Caco-2 (cell line): Measurements from ENCODE around the gene F8A1. TPM values are rescaled to one million over a fixed set of nuclear protein-coding genes. Genes with fewer than 3 reads are reported as not detected.
"Not testable (repeated sequence)": the region's sequence is repeated elsewhere in the genome, so short reads cannot be mapped to it uniquely, and the experiment has no call there.

ENCODE experiments used
- BruUV-seq: library from RNA; stranded (reverse); fragments of 400-500 nt; replicated peaks from 2 replicates; lab custom pipeline; 2021; lab: Mats Ljungman, UMichigan
- CTCF ChIA-PET: fragments of 300-600 bp; sonication (Branson Sonifier 250); formaldehyde crosslinking; loops from one replicate; lab custom pipeline; 2022; ENCODE audit warnings: antibody characterized with exemption; lab: Charles Lee
- POLR2A ChIA-PET: fragments of 300-600 bp; sonication (Branson Sonifier 250); formaldehyde crosslinking; loops from one replicate; lab custom pipeline; 2022; ENCODE audit warnings: antibody characterized with exemption; lab: Charles Lee
- DNase-seq, 2 experiments: peaks; one replicate each; pipeline versions ENCODE4 v3.0.0 to v3.0.0-alpha.2; 2020 to 2022
- H3K27me3 ChIP-seq: replicated peaks from 2 replicates; pipeline ENCODE4 v1.6.0; 2011; ENCODE audit warnings: low read length; ENCODE audit not compliant: control insufficient read depth, insufficient read depth
- H3K36me3 ChIP-seq: 2 replicates; pipeline ENCODE4 v1.5.1; 2011; ENCODE audit warnings: low read length; ENCODE audit not compliant: control insufficient read depth, insufficient read depth
- H3K4me1 ChIP-seq: fragments of 250-450 bp; sonication (Bioruptor Pico); 2 replicates; pipeline ENCODE4 v1.5.1; 2020; ENCODE audit warnings: mild to moderate bottlenecking
- H3K4me3 ChIP-seq: 2 replicates; pipeline ENCODE4 v1.5.1; 2011; ENCODE audit warnings: low read depth, mild to moderate bottlenecking, control low read depth, low read length
- H3K9me3 ChIP-seq: fragments of 250-450 bp; sonication (Bioruptor Pico); 2 replicates; pipeline ENCODE4 v1.5.1; 2020; ENCODE audit warnings: mild to moderate bottlenecking, moderate library complexity
- H3K27ac Mint-ChIP-seq: one replicate; pipeline ENCODE4 v1.8.0; 2022; ENCODE audit warnings: mixed read lengths; ENCODE audit not compliant: unreplicated experiment
- H3K27me3 Mint-ChIP-seq: one replicate; pipeline ENCODE4 v1.8.0; 2022; ENCODE audit warnings: mixed read lengths; ENCODE audit not compliant: insufficient read depth, unreplicated experiment
- H3K36me3 Mint-ChIP-seq: one replicate; pipeline ENCODE4 v1.8.0; 2022; ENCODE audit warnings: mild to moderate bottlenecking, mixed read lengths; ENCODE audit not compliant: insufficient read depth, unreplicated experiment
- H3K4me1 Mint-ChIP-seq: one replicate; pipeline ENCODE4 v1.8.0; 2022; ENCODE audit warnings: low read depth, mixed read lengths; ENCODE audit not compliant: unreplicated experiment
- H3K4me3 Mint-ChIP-seq: one replicate; pipeline ENCODE4 v1.8.0; 2022; ENCODE audit warnings: mild to moderate bottlenecking, moderate library complexity, mixed read lengths; ENCODE audit not compliant: unreplicated experiment
- H3K9me3 Mint-ChIP-seq: one replicate; pipeline ENCODE4 v1.8.0; 2022; ENCODE audit warnings: mixed read lengths; ENCODE audit not compliant: unreplicated experiment
- CTCF ChIP-seq, 2 experiments: fragments of 200-600 bp in 1 of 2; IDR thresholded peaks; 1 replicate in 1 of 2; 2 replicates in 1 of 2; pipeline versions ENCODE4 v1.5.1 to v1.8.0; 2011 to 2022; ENCODE audit warnings: antibody characterized with exemption in 1 of 2, control low read depth in 1 of 2, inconsistent platforms in 1 of 2, low read depth in 1 of 2, low read length in 1 of 2, mild to moderate bottlenecking in 1 of 2, moderate library complexity in 1 of 2; ENCODE audit not compliant: insufficient read depth in 1 of 2, severe bottlenecking in 1 of 2, unreplicated experiment in 1 of 2
- intact Hi-C: fragments of 100-400 bp; cut with micrococcal nuclease; formaldehyde crosslinking; loops from one replicate; pipeline ENCODE4 v1.10.0; 2022; ENCODE audit not compliant: unreplicated experiment
- total RNA-seq: library from RNA; stranded (reverse); gene quantifications from 2 replicates; pipeline ENCODE4 v1.2.3, GENCODE V29; 2022

The F8A1 gene
- total RNA-seq, 1 experiment from 2014 or later = 27.2 TPM

GRCh38 chrX:154900323-154900722, 14.2 kb downstream of the F8A1 start:
- Mint-ChIP-seq H3K27me3 (peaks cover 4% of the 10 kb centered on the region), H3K36me3 (no peaks in the 10 kb centered on the region), H3K27ac (no peak overlapping the region), H3K4me3 (no peak overlapping the region), H3K4me1 (no peaks in the 10 kb centered on the region), H3K9me3 (no peaks in the 10 kb centered on the region)
- H3K9me3 ChIP-seq = no peaks in the 10 kb centered on the region
- CTCF ChIA-PET = no interaction called here
- no peak for DNase-seq
- TF ChIP-seq CTCF (IDR thresholded peaks at IDR 0.05; ENCODE audit: insufficient read depth in 1 of 2, low read depth in 1 of 2, low read length in 1 of 2, severe bottlenecking in 1 of 2, unreplicated experiment in 1 of 2) = no peak
- POLR2A ChIA-PET = no interaction called here
- no peaks in the 10 kb centered on the region for H3K36me3 ChIP-seq
- no TSS peak for BruUV-seq
- H3K4me3 ChIP-seq = no peak overlapping the region
- H3K27me3 ChIP-seq = no peaks in the 10 kb centered on the region
- intact Hi-C loops = no loop called here
- H3K4me1 ChIP-seq = no peaks in the 10 kb centered on the region

- intact Hi-C loops = no loop called here
- H3K4me3 ChIP-seq = no peak overlapping the region
- no peak for DNase-seq
- no peak for TF ChIP-seq CTCF (IDR thresholded peaks at IDR 0.05; ENCODE audit: insufficient read depth in 1 of 2, low read depth in 1 of 2, low read length in 1 of 2, severe bottlenecking in 1 of 2, unreplicated experiment in 1 of 2)
- CTCF ChIA-PET = interaction anchor here (1.0 kb wide), 1 partner anchor 16 kb away, joined by 3 read pairs; no protein-coding TSS in a partner anchor
- Mint-ChIP-seq H3K27ac (no peak overlapping the region), H3K36me3 (no peaks in the 10 kb centered on the region), H3K9me3 (no peaks in the 10 kb centered on the region), H3K4me3 (no peak overlapping the region), H3K4me1 (no peaks in the 10 kb centered on the region), H3K27me3 (peaks cover 3% of the 10 kb centered on the region)
- POLR2A ChIA-PET = no interaction called here
- no peaks in the 10 kb centered on the region for H3K4me1 ChIP-seq
- no TSS peak for BruUV-seq
- no peaks in the 10 kb centered on the region for H3K9me3 ChIP-seq
- H3K27me3 ChIP-seq = no peaks in the 10 kb centered on the region
- H3K36me3 ChIP-seq = no peaks in the 10 kb centered on the region
Observed at GRCh38 chrX:154902408-154902807, 16.3 kb downstream of the F8A1 start.

- Mint-ChIP-seq H3K9me3 (no peaks in the 10 kb centered on the region), H3K36me3 (no peaks in the 10 kb centered on the region), H3K27ac (no peak overlapping the region), H3K4me3 (no peak overlapping the region), H3K27me3 (no peaks in the 10 kb centered on the region), H3K4me1 (no peaks in the 10 kb centered on the region)
- no peak for DNase-seq
- H3K9me3 ChIP-seq = no peaks in the 10 kb centered on the region
- ChIA-PET POLR2A (no interaction called here), CTCF (no interaction called here)
- intact Hi-C loops = no loop called here
- no peaks in the 10 kb centered on the region for H3K36me3 ChIP-seq
- no peak overlapping the region for H3K4me3 ChIP-seq
- H3K4me1 ChIP-seq = no peaks in the 10 kb centered on the region
- TF ChIP-seq CTCF (IDR thresholded peaks at IDR 0.05; ENCODE audit: insufficient read depth in 1 of 2, low read depth in 1 of 2, low read length in 1 of 2, severe bottlenecking in 1 of 2, unreplicated experiment in 1 of 2) = no peak
- BruUV-seq = no TSS peak
- H3K27me3 ChIP-seq = no peaks in the 10 kb centered on the region
Observed at GRCh38 chrX:154908821-154909220, 22.7 kb downstream of the F8A1 start.

- DNase-seq, H3K4me3 Mint-ChIP-seq, H3K27me3 ChIP-seq, H3K9me3 ChIP-seq, H3K36me3 Mint-ChIP-seq, H3K36me3 ChIP-seq, H3K4me1 ChIP-seq, H3K4me3 ChIP-seq, H3K4me1 Mint-ChIP-seq, CTCF ChIA-PET, H3K9me3 Mint-ChIP-seq, BruUV-seq, H3K27ac Mint-ChIP-seq, H3K27me3 Mint-ChIP-seq, POLR2A ChIA-PET: not testable (repeated sequence)
- intact Hi-C loops = loop anchor here (10.0 kb wide), 1 partner anchor 235 kb away; no protein-coding TSS in a partner anchor
Observed at GRCh38 chrX:154910048-154910447, 23.9 kb downstream of the F8A1 start.

GRCh38 chrX:154910528-154910927, 24.4 kb downstream of the F8A1 start:
- H3K36me3 Mint-ChIP-seq, CTCF ChIA-PET, H3K36me3 ChIP-seq, H3K27ac Mint-ChIP-seq, H3K27me3 Mint-ChIP-seq, H3K4me1 ChIP-seq, H3K4me1 Mint-ChIP-seq, BruUV-seq, H3K9me3 ChIP-seq, H3K4me3 Mint-ChIP-seq, DNase-seq, H3K9me3 Mint-ChIP-seq, POLR2A ChIA-PET, H3K27me3 ChIP-seq, H3K4me3 ChIP-seq: not testable (repeated sequence)
- intact Hi-C loops = loop anchor here (10.0 kb wide), 1 partner anchor 234 kb away; no protein-coding TSS in a partner anchor
